KOPT-K1 (cell line): ENCODE measurements around the gene AFTPH.

Source experiments
- H3K27ac ChIP-seq: fragments of 200-600 bp; sonication (generic); 2 replicates; pipeline ENCODE4 v1.5.1; 2016; ENCODE audit warnings: antibody characterized with exemption, mild to moderate bottlenecking, low read depth, low read length; ENCODE audit not compliant: poor library complexity, severe bottlenecking
- H3K36me3 ChIP-seq: fragments of 200-600 bp; sonication (generic); 2 replicates; pipeline ENCODE4 v1.5.1; 2017; ENCODE audit warnings: antibody characterized with exemption, mild to moderate bottlenecking, low read length, moderate library complexity; ENCODE audit not compliant: insufficient read depth
- H3K9me3 ChIP-seq: fragments of 200-600 bp; sonication (generic); 2 replicates; pipeline ENCODE4 v1.5.1; 2017; ENCODE audit warnings: antibody characterized with exemption, low read length, mild to moderate bottlenecking; ENCODE audit not compliant: insufficient read depth, poor library complexity, severe bottlenecking

The AFTPH gene

GRCh38 chr2:64605026-64605471 is 80.9 kb downstream of the AFTPH start:
- Histone ChIP-seq H3K27ac (no peak overlapping the region), H3K9me3 (no peaks in the 10 kb centered on the region), H3K36me3 (no peaks in the 10 kb centered on the region)

DNA sequence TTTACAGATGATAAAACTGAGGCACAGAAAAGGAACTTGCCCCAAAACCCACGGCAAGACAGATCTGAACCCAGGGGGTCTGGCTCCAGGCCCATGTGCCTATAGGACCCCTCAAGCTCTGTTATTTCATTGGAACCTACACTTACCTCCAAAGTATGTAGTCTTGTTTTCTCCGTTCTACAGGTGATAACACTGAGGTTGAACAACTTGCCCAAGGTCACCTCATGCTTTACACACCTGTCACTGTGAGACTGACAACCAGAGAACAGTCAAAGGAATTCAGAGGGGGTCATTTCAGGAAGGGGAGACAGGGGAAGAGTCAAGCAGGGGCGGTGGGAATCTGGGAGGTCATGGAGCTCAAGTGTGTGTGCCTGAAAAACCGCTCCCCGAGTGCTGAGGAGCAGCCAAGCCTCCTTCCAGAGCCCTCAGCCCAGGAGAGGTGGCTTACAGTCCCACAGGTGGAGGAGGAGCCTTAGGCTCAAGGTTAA is 81.9 kb downstream of the AFTPH start:
- Histone ChIP-seq H3K27ac (no peak overlapping the region), H3K9me3 (no peaks in the 10 kb centered on the region), H3K36me3 (no peaks in the 10 kb centered on the region)

DNA sequence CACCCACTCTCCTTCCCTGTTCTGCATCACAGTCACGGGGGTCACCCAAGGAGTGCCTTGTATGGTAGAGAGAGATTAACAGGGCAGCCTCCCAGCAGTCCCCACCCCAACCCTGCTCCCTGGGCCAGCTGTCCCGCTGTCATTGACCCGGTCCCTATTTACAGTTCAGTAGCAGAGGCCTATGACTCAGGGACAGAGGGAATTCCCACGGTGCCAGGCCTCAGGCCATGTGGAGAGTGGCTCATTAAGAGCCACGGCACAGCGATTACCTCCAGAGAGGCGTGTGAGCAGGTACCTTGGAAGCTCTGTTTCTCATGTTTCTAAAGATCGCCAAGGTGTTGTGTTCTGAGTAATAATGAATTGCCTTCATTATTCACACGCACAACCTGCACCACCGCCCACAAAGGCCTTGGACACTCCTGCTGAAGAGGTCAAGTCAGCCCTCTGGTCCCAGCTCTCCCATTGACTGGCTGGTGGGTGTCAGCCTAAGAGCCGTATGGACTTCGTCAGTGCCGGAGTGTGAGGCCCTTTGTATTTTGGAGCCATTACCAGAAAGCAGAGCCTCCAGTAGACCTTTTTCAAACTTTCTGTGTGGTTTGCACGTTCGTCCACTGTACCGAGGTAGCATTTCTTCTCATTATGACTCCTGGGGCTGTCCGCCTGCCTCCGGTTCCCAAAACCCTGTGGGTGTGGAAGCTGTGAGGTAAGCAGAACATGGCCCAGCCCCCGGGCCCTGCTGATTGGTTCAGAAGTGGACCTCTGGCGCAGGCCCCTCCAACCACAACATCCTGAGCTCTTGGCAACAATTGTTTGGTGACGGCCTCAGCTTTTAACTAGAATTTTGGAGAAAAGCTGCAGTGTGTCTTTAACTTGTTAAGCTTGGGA is 82.6 kb downstream of the AFTPH start:
- Histone ChIP-seq H3K9me3 (no peaks in the 10 kb centered on the region), H3K36me3 (no peaks in the 10 kb centered on the region), H3K27ac (no peak overlapping the region)

- Histone ChIP-seq H3K9me3 (no peaks in the 10 kb centered on the region), H3K36me3 (no peaks in the 10 kb centered on the region), H3K27ac (no peak overlapping the region)
Measured at GRCh38 chr2:64607381-64608304, 83.5 kb downstream of the AFTPH start.

- Histone ChIP-seq H3K36me3 (no peaks in the 10 kb centered on the region), H3K9me3 (no peaks in the 10 kb centered on the region), H3K27ac (no peak overlapping the region)
Measured at GRCh38 chr2:64608867-64609226, 84.7 kb downstream of the AFTPH start.

- no peak overlapping the region for H3K27ac ChIP-seq
- no peaks in the 10 kb centered on the region for H3K9me3 ChIP-seq
- H3K36me3 ChIP-seq = no peaks in the 10 kb centered on the region
Measured at GRCh38 chr2:64609227-64609941, 85.3 kb downstream of the AFTPH start.

DNA sequence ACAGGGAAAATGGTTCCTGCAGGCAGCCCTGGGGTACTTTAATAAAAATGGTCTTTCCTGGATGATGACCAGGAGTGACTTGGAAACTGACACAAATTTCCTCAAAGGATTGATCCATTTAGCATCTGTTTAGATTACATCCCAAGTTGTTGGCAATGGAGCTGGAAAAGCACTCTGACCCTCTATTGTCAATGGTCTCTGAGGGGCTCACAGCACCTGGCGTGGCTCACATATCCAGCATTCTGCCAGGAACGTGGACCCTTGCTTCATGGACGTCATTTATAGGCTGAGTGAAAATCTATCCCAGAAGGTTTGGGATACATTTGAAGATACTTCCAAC is 85.8 kb downstream of the AFTPH start:
- Histone ChIP-seq H3K9me3 (no peaks in the 10 kb centered on the region), H3K27ac (no peak overlapping the region), H3K36me3 (no peaks in the 10 kb centered on the region)

DNA sequence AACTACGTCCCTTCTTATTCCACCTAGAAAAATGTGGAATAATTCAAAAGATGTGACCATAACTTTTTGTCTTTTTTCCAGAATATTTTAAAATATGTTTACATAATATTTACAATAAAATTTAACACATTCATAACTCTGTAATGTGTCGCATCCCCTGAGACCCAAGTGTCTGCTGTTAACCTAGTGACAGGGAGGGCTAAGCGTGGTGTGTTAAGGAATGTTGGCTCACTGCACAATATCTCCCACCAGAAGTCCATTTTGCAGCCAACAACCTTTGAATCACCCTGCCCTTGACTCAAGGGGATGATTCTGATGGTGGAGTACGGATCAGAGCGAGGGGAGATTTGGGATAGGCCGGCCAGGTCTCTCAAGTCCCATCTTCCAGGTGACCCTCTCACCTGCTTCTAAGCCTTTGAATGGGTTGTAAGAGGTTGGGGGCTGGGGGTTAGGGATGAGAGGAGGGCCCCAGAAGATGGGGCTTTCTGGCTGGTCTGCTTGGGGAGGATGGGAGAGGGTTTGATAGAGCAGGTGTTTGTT is 86.3 kb downstream of the AFTPH start:
- H3K27ac ChIP-seq = no peak overlapping the region
- H3K36me3 ChIP-seq = no peaks in the 10 kb centered on the region
- H3K9me3 ChIP-seq = no peaks in the 10 kb centered on the region

DNA sequence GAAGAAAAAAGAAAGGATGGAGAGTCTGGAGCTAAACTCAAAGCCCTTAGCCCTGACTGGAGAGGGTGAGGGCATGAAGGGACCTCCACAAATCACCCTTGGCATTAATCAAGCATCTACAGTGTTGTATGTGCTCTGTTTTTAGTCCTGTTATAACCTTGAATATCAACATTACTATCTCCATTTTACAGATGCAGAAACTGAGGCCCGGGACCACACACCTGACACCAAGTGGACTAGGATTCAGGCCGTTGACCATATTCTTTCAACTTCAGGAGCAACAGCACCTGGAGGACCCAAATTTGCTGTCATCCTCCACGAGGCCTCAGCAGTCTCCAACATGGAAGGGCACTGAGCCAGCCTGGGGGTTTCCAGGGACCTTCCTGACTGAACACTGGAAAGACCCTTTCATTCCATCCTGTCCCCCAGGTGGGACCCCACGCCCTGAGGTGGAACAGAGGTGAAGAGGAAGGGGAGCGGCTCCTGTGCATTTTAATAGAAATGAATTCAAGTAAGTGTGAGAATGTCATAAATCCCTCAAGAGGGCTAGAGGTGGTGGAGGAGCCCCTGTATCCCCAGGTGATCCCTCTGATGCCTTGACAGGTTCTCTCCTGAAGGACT is 88.6 kb downstream of the AFTPH start:
- no peaks in the 10 kb centered on the region for H3K36me3 ChIP-seq
- H3K9me3 ChIP-seq = no peaks in the 10 kb centered on the region
- no peak overlapping the region for H3K27ac ChIP-seq

GRCh38 chr2:64613276-64613675 is 89.1 kb downstream of the AFTPH start:
- no peaks in the 10 kb centered on the region for H3K36me3 ChIP-seq
- no peaks in the 10 kb centered on the region for H3K9me3 ChIP-seq
- no peak overlapping the region for H3K27ac ChIP-seq

GRCh38 chr2:64615192-64615763 is 91.2 kb downstream of the AFTPH start:
- no peaks in the 10 kb centered on the region for H3K9me3 ChIP-seq
- H3K27ac ChIP-seq = no peak overlapping the region
- H3K36me3 ChIP-seq = no peaks in the 10 kb centered on the region

DNA sequence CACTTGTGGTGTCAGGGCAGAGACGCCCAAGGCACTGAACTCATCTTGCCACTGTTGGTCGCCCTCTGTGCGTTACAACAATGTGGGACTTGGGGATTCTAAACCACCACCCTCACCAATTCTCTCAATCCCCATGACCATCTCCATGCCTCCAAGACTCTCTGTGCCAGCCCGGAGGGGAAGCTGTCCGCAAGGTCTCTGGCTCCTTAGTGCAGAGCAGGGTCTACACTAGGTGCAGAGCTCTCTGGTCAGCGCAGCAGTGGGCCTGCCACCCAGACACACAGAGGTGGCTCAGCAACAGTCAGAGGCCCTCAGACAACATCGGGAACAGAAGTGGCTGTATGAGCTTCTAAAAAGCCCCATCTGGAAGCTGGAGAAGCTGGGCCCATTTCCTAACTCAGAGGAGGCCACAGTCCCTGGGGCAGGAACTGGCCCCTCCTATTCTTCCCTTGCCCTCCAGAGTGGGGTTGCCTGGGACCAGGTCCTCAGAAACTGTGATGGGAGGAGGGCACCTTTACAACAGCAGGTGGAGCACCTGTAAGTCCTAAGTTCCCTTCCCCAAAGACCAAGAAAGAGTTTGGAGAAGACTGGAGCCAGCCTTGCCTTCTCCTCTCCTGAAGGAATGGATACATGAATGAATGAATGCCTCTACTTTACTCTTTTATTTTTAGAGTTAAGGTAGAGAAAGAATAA is 91.9 kb downstream of the AFTPH start:
- H3K36me3 ChIP-seq = no peaks in the 10 kb centered on the region
- no peaks in the 10 kb centered on the region for H3K9me3 ChIP-seq
- no peak overlapping the region for H3K27ac ChIP-seq

GRCh38 chr2:64617631-64618151 is 93.6 kb downstream of the AFTPH start:
- Histone ChIP-seq H3K27ac (no peak overlapping the region), H3K36me3 (no peaks in the 10 kb centered on the region), H3K9me3 (no peaks in the 10 kb centered on the region)
